ENCODE measurements around the gene VMP1.

- TF ChIP-seq EZH2phosphoT487 (IDR thresholded peaks at IDR 0.05; ENCODE audit: borderline replicate concordance, low read depth, low read length) (no peak), CTCF (conservative IDR thresholded peaks at IDR 0.05; ENCODE audit: low read length) (no peak)
Observed at GRCh38 chr17:59671386-59671785, 36.1 kb upstream of the VMP1 start.

Data from OCI-LY7 (cell line).